Stomach (tissue), 9 donors: Measurements from ENCODE around the gene PHACTR3. TPM values are rescaled to one million over a fixed set of nuclear protein-coding genes. Genes with fewer than 3 reads are reported as not detected.

Experiments
- DNase-seq, 2 donors: peaks; one replicate each; pipeline versions ENCODE4 v3.0.0 to v3.0.0-alpha.2; 2013 to 2019
- H3K27ac ChIP-seq, 5 donors: fragments of 200-600 bp in 4 of 5; sonication (generic) in 4 of 5; one replicate each; pipeline ENCODE4 v1.5.1; 2013 to 2019; ENCODE audit warnings: mild to moderate bottlenecking in 1 of 5, moderate library complexity in 1 of 5
- H3K27me3 ChIP-seq, 3 donors: fragments of 200-600 bp; sonication (generic); one replicate each; pipeline ENCODE4 v1.5.1; 2017 to 2019; ENCODE audit warnings: mixed run types in 1 of 3
- H3K36me3 ChIP-seq, 4 donors: fragments of 200-600 bp; sonication (generic); 1 replicate in 3 of 4; 2 replicates in 1 of 4; pipeline ENCODE4 v1.5.1; 2016 to 2019
- H3K4me1 ChIP-seq, 4 donors: fragments of 200-600 bp; sonication (generic); one replicate each; pipeline ENCODE4 v1.5.1; 2016 to 2019
- H3K4me3 ChIP-seq, 4 donors: fragments of 200-600 bp; sonication (generic) in 3 of 4; one replicate each; pipeline ENCODE4 v1.5.1; 2016 to 2019; ENCODE audit warnings: mild to moderate bottlenecking in 1 of 4
- H3K9me3 ChIP-seq, 4 donors: fragments of 200-600 bp; sonication (generic); one replicate each; pipeline ENCODE4 v1.5.1; 2016 to 2019
- CTCF ChIP-seq, 7 experiments: fragments of 450-650 bp in 4 of 7; fragments of 200-600 bp in 3 of 7; sonication (generic) in 3 of 7; IDR thresholded peaks; one replicate each; pipeline ENCODE4 v1.5.1; 2016 to 2019; ENCODE audit warnings: antibody characterized with exemption in 7 of 7, control low read depth in 2 of 7, mild to moderate bottlenecking in 1 of 7
- EP300 ChIP-seq: sonication (generic); formaldehyde crosslinking; IDR thresholded peaks from one replicate; pipeline ENCODE4 v1.6.1; 2017; ENCODE audit warnings: antibody characterized with exemption
- POLR2A ChIP-seq, 4 donors: fragments of 450-650 bp; IDR thresholded peaks; one replicate each; pipeline ENCODE4 v1.6.1; 2016; ENCODE audit warnings: antibody characterized with exemption in 4 of 4, control low read depth in 2 of 4, mild to moderate bottlenecking in 1 of 4, moderate library complexity in 1 of 4
- POLR2AphosphoS5 ChIP-seq, 3 donors: sonication (generic); formaldehyde crosslinking; IDR thresholded peaks; one replicate each; pipeline ENCODE4 v1.6.1; 2016; ENCODE audit warnings: antibody characterized with exemption in 3 of 3
- WGBS, 5 donors: extraction: QIAGEN DNeasy Blood & Tissue Kit in 3 of 5; methylation state at CpG; one replicate each; pipeline versions ENCODE4 v1.1.5 to v1.1.7; 2013 to 2018; 5-methylcytosine and 5-hydroxymethylcytosine counted together
- intact Hi-C: fragments of 100-400 bp; cut with DNase I; formaldehyde crosslinking; loops from one replicate; pipeline ENCODE4 v1.15.1; 2023; ENCODE audit warnings: low total_unique reads
- polyA plus RNA-seq, 3 donors: library from polyadenylated mRNA; stranded (reverse); fragments of 200-250 nt; gene quantifications; one replicate each; pipeline ENCODE4 v1.2.3, GENCODE V29; 2013
- total RNA-seq, 5 donors: library from RNA; depleted of rRNA; stranded (reverse); fragments of >200 nt; gene quantifications; one replicate each; pipeline versions ENCODE4 v1.1.0 to v1.2.3, GENCODE V29; 2014 to 2016
- donor health status: healthy with polysubstance abuse.
- donor health status: Bipolar disorder and iron deficiency.
- donor health status: healthy.

The PHACTR3 gene
- total and polyA plus RNA-seq, 8 donors, result 0.55 to 3.7 (median 3.2) TPM; not detected in 3

- Histone ChIP-seq H3K4me3 (no peak overlapping the region), H3K36me3 (no peaks in the 10 kb centered on the region), H3K4me1 (peaks cover 0 to 21% (median 0%) of the 10 kb centered on the region in 4 donors), H3K9me3 (peaks cover 0 to 9% (median 4%) of the 10 kb centered on the region in 4 donors), H3K27ac (no peak overlapping the region), H3K27me3 (peaks cover 0 to 4% (median 3%) of the 10 kb centered on the region in 3 donors)
- DNase-seq, result peak in 1 of 2 donors; percentile 10
- TF ChIP-seq POLR2A (IDR thresholded peaks at IDR 0.05) (no peak), EP300 (no peak), POLR2AphosphoS5 (IDR thresholded peaks at IDR 0.05) (no peak), CTCF (IDR thresholded peaks at IDR 0.05) (no peak)
- intact Hi-C loops, result no loop called here
- WGBS, 5 donors, result 60 to 81% (median 73%) methylated on average over 5 to 7 of the region's 7 CpGs
Observed at GRCh38 chr20:59645761-59646171, 41.4 kb downstream of the PHACTR3 start.

GRCh38 chr20:59646487-59646886 is 42.1 kb downstream of the PHACTR3 start:
- H3K4me1 ChIP-seq, result peaks cover 0 to 21% (median 0%) of the 10 kb centered on the region in 4 donors
- intact Hi-C loops, result no loop called here
- peaks cover 0 to 4% (median 3%) of the 10 kb centered on the region in 3 donors for H3K27me3 ChIP-seq
- peaks cover 0 to 9% (median 4%) of the 10 kb centered on the region in 4 donors for H3K9me3 ChIP-seq
- 72 to 84% (median 77%) methylated on average over 3 of the region's 3 CpGs for WGBS, 5 donors
- no peak overlapping the region for H3K27ac ChIP-seq
- H3K4me3 ChIP-seq, result no peak overlapping the region
- TF ChIP-seq POLR2AphosphoS5 (IDR thresholded peaks at IDR 0.05), result no peak
- DNase-seq, result no peak
- no peaks in the 10 kb centered on the region for H3K36me3 ChIP-seq

GRCh38 chr20:59647271-59647670 is 42.9 kb downstream of the PHACTR3 start:
- Histone ChIP-seq H3K9me3 (peaks cover 0 to 9% (median 4%) of the 10 kb centered on the region in 4 donors), H3K27ac (no peak overlapping the region), H3K4me3 (no peak overlapping the region), H3K27me3 (peaks cover 0 to 4% (median 3%) of the 10 kb centered on the region in 3 donors), H3K4me1 (peaks cover 0 to 21% (median 0%) of the 10 kb centered on the region in 4 donors), H3K36me3 (no peaks in the 10 kb centered on the region)
- TF ChIP-seq POLR2AphosphoS5 (IDR thresholded peaks at IDR 0.05), result no peak
- no peak for TF ChIP-seq POLR2A (IDR thresholded peaks at IDR 0.05)
- no peak for TF ChIP-seq CTCF (IDR thresholded peaks at IDR 0.05)
- no peak for TF ChIP-seq EP300
- no peak for DNase-seq
- intact Hi-C loops, result no loop called here

GRCh38 chr20:59648466-59649070 is 44.2 kb downstream of the PHACTR3 start:
- DNase-seq, result no peak
- no peak overlapping the region for H3K27ac ChIP-seq

More at GRCh38 chr20:59648466-59649070, 44.2 kb downstream of the PHACTR3 start:
- intact Hi-C loops, result no loop called here
- 38 to 55% (median 45%) methylated on average over 7 of the region's 7 CpGs for WGBS, 5 donors
- Histone ChIP-seq H3K4me1 (peaks cover 0 to 9% (median 0%) of the 10 kb centered on the region in 4 donors), H3K36me3 (no peaks in the 10 kb centered on the region), H3K4me3 (no peak overlapping the region), H3K9me3 (peaks cover 0 to 9% (median 4%) of the 10 kb centered on the region in 4 donors), H3K27me3 (peaks cover 0 to 8% (median 3%) of the 10 kb centered on the region in 3 donors)
- no peak for TF ChIP-seq CTCF (IDR thresholded peaks at IDR 0.05)
- no peak for TF ChIP-seq POLR2AphosphoS5 (IDR thresholded peaks at IDR 0.05)
- TF ChIP-seq EP300, result no peak
- TF ChIP-seq POLR2A (IDR thresholded peaks at IDR 0.05), result no peak
